Fibroblast of villous mesenchyme (primary cell): ENCODE measurements around the gene BCL2. TPM values are rescaled to one million over a fixed set of nuclear protein-coding genes. Genes with fewer than 3 reads are reported as not detected.

ENCODE experiments used
- DNase-seq: peaks from one replicate; pipeline ENCODE4 v3.0.0-alpha.2; 2010; ENCODE audit warnings: low read depth
- H3K4me3 ChIP-seq: 2 replicates; pipeline ENCODE4 v1.5.1; 2011; ENCODE audit warnings: low read depth, mild to moderate bottlenecking, low read length
- CTCF ChIP-seq: IDR thresholded peaks from 2 replicates; pipeline ENCODE4 v1.5.1; 2012; ENCODE audit warnings: low read depth, mild to moderate bottlenecking, low read length; ENCODE audit not compliant: insufficient read depth
- total RNA-seq: library from RNA; depleted of rRNA; stranded (reverse); fragments of >200 nt; gene quantifications from 2 replicates; pipeline ENCODE4 v1.2.3, GENCODE V29; 2012

BCL2 gene
- total RNA-seq, 1 donor, result 0.86 TPM

GRCh38 chr18:63320123-63320974 lies 780 bp upstream of the BCL2 start:
- H3K4me3 ChIP-seq, result peak overlapping the region; percentile 69
- peak; percentile 77 for DNase-seq
- TF ChIP-seq CTCF, result no peak

- peak overlapping the region; percentile 69 for H3K4me3 ChIP-seq
- peak; percentile 16 for DNase-seq
- TF ChIP-seq CTCF, result no peak
Measured at GRCh38 chr18:63318889-63319382, 633 bp downstream of the BCL2 start.

GRCh38 chr18:63317982-63318888 lies 1.3 kb downstream of the BCL2 start:
- TF ChIP-seq CTCF, result peak; percentile 33
- H3K4me3 ChIP-seq, result peak overlapping the region; percentile 69
- DNase-seq, result no peak

GRCh38 chr18:63317556-63317946 lies 2.0 kb downstream of the BCL2 start:
- H3K4me3 ChIP-seq, result no peak overlapping the region
- no peak for TF ChIP-seq CTCF
- no peak for DNase-seq

- no peak for DNase-seq
- H3K4me3 ChIP-seq, result no peak overlapping the region
Measured at GRCh38 chr18:63316612-63317555, 2.7 kb downstream of the BCL2 start.

More at GRCh38 chr18:63316612-63317555, 2.7 kb downstream of the BCL2 start:
- TF ChIP-seq CTCF, result no peak
